ENCODE results near the gene SLC25A13.

DNA sequence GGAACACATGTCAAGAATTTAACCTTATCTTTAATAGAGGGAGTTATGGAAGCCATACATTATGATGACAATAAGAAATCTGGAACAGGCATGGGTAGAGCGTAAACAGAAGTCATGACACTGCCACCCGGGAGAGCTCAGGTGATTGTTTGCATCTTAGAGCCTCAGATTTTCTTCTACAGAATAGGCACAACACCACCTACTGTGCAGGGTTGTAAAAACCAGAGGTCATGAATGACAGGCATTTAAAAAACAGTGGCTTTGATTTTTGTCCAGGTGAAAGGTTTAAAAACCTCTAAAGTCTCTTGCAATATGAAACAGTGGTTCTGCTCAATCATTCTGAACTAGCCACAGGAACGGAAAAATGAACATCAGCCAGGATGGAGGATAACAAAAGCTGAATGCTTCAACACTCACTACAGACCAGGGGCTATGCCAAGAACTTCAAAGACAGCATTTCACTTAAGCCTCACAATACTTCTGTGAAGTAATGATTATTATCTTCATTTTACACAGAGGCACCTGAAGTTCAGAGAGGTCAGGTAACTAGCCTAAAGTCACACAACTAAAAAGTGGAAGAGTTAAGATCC, 123.8 kb downstream of the SLC25A13 start:
- TF ChIP-seq POLR2A (conservative IDR thresholded peaks at IDR 0.05) (no peak), STAT5A (IDR thresholded peaks at IDR 0.05; ENCODE audit: borderline replicate concordance, low read length) (no peak), MAZ (CRISPR knock-in tag; conservative IDR thresholded peaks at IDR 0.05 in 1 of 2, IDR thresholded peaks at IDR 0.05 in 1 of 2) (no peak), ETV6 (IDR thresholded peaks at IDR 0.05; ENCODE audit: borderline replicate concordance in 1 of 2, low read depth in 2 of 2, low read length in 1 of 2) (no peak), ETV6 (CRISPR knock-in tag; IDR thresholded peaks at IDR 0.05; ENCODE audit: borderline replicate concordance) (no peak), PCBP1 (IDR thresholded peaks at IDR 0.05; ENCODE audit: low read depth, low read length, poor library complexity, severe bottlenecking) (no peak), CREB1 (IDR thresholded peaks at IDR 0.05) (no peak), CREB1 (CRISPR knock-in tag; IDR thresholded peaks at IDR 0.05) (no peak), CBX8 (IDR thresholded peaks at IDR 0.05; ENCODE audit: borderline replicate concordance, extremely low read depth, low read depth, low read length, poor library complexity, severe bottlenecking) (no peak), FOXA3 (CRISPR knock-in tag; conservative IDR thresholded peaks at IDR 0.05 in 1 of 2, IDR thresholded peaks at IDR 0.05 in 1 of 2) (no peak), BACH1 (tag; IDR thresholded peaks at IDR 0.05) (no peak), CBX1 (IDR thresholded peaks at IDR 0.05; ENCODE audit: low read depth) (no peak), SMARCB1 (IDR thresholded peaks at IDR 0.05; ENCODE audit: insufficient read length, low read depth) (no peak), SMC3 (conservative IDR thresholded peaks at IDR 0.05; ENCODE audit: insufficient read depth, low read depth, low read length) (no peak), EP300 (IDR thresholded peaks at IDR 0.05; ENCODE audit: low read length) (no peak)
- TF ChIP-seq, protein P1, sequence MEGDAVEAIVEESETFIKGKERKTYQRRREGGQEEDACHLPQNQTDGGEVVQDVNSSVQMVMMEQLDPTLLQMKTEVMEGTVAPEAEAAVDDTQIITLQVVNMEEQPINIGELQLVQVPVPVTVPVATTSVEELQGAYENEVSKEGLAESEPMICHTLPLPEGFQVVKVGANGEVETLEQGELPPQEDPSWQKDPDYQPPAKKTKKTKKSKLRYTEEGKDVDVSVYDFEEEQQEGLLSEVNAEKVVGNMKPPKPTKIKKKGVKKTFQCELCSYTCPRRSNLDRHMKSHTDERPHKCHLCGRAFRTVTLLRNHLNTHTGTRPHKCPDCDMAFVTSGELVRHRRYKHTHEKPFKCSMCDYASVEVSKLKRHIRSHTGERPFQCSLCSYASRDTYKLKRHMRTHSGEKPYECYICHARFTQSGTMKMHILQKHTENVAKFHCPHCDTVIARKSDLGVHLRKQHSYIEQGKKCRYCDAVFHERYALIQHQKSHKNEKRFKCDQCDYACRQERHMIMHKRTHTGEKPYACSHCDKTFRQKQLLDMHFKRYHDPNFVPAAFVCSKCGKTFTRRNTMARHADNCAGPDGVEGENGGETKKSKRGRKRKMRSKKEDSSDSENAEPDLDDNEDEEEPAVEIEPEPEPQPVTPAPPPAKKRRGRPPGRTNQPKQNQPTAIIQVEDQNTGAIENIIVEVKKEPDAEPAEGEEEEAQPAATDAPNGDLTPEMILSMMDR (IDR thresholded peaks at IDR 0.05 in 2 of 3, conservative IDR thresholded peaks at IDR 0.05 in 1 of 3; ENCODE audit: insufficient read depth in 2 of 3, low read depth in 1 of 3, low read length in 3 of 3) = no peak

Measured in K562 (cell line).